Gastroesophageal sphincter (tissue), 4 donors: ENCODE data around the gene CARHSP1. TPM values are rescaled to one million over a fixed set of nuclear protein-coding genes. Genes with fewer than 3 reads are reported as not detected.

Experiments
- ATAC-seq: fragments of 150-250 bp; one replicate; pipeline ENCODE4 v1.9.1; 2016; ENCODE audit warnings: mild to moderate bottlenecking, moderate library complexity
- H3K27ac ChIP-seq, 4 donors: fragments of 200-600 bp; sonication (generic) in 3 of 4; 1 replicate in 3 of 4; 2 replicates in 1 of 4; pipeline ENCODE4 v1.5.1; 2016 to 2019
- H3K27me3 ChIP-seq: fragments of 200-600 bp; sonication (generic); one replicate; pipeline ENCODE4 v1.5.1; 2019
- H3K36me3 ChIP-seq, 2 donors: fragments of 200-600 bp; sonication (generic); one replicate each; pipeline ENCODE4 v1.5.1; 2019; ENCODE audit warnings: control low read depth in 1 of 2
- H3K4me1 ChIP-seq, 3 donors: fragments of 200-600 bp; sonication (generic); 1 replicate in 2 of 3; 2 replicates in 1 of 3; pipeline ENCODE4 v1.5.1; 2016 to 2019; ENCODE audit warnings: control low read depth in 2 of 3
- H3K4me3 ChIP-seq, 2 donors: fragments of 200-600 bp; sonication (generic); one replicate each; pipeline ENCODE4 v1.5.1; 2019; ENCODE audit warnings: mild to moderate bottlenecking in 1 of 2, moderate library complexity in 1 of 2
- H3K9me3 ChIP-seq, 3 donors: fragments of 200-600 bp; sonication (generic); one replicate each; pipeline ENCODE4 v1.5.1; 2017 to 2019; ENCODE audit warnings: control low read depth in 2 of 3
- CTCF ChIP-seq, 4 experiments: fragments of 200-600 bp in 2 of 4; fragments of 450-650 bp in 2 of 4; sonication (generic) in 1 of 4; IDR thresholded peaks; one replicate each; pipeline ENCODE4 v1.5.1; 2017 to 2019; ENCODE audit warnings: antibody characterized with exemption in 4 of 4, mild to moderate bottlenecking in 2 of 4, moderate library complexity in 2 of 4
- EP300 ChIP-seq: sonication (generic); formaldehyde crosslinking; IDR thresholded peaks from one replicate; pipeline ENCODE4 v1.6.1; 2017; ENCODE audit warnings: antibody characterized with exemption, mild to moderate bottlenecking
- POLR2A ChIP-seq, 2 donors: fragments of 450-650 bp; IDR thresholded peaks; one replicate each; pipeline ENCODE4 v1.6.1; 2017; ENCODE audit warnings: antibody characterized with exemption in 2 of 2, mild to moderate bottlenecking in 2 of 2, moderate library complexity in 1 of 2
- POLR2AphosphoS5 ChIP-seq: sonication (generic); formaldehyde crosslinking; IDR thresholded peaks from one replicate; pipeline ENCODE4 v1.6.1; 2017; ENCODE audit warnings: antibody characterized with exemption
- WGBS, 2 donors: methylation state at CpG; one replicate each; pipeline ENCODE4 v1.1.5; 2018; ENCODE audit warnings: low coverage in 1 of 2; 5-methylcytosine and 5-hydroxymethylcytosine counted together
- total RNA-seq, 4 donors: library from RNA; depleted of rRNA; stranded (reverse); fragments of >200 nt; gene quantifications; one replicate each; pipeline ENCODE4 v1.1.0, GENCODE V29; 2016

The CARHSP1 gene
- total RNA-seq, 4 donors from 2014 or later: 29.3 to 79.8 (median 72.5) TPM

DNA sequence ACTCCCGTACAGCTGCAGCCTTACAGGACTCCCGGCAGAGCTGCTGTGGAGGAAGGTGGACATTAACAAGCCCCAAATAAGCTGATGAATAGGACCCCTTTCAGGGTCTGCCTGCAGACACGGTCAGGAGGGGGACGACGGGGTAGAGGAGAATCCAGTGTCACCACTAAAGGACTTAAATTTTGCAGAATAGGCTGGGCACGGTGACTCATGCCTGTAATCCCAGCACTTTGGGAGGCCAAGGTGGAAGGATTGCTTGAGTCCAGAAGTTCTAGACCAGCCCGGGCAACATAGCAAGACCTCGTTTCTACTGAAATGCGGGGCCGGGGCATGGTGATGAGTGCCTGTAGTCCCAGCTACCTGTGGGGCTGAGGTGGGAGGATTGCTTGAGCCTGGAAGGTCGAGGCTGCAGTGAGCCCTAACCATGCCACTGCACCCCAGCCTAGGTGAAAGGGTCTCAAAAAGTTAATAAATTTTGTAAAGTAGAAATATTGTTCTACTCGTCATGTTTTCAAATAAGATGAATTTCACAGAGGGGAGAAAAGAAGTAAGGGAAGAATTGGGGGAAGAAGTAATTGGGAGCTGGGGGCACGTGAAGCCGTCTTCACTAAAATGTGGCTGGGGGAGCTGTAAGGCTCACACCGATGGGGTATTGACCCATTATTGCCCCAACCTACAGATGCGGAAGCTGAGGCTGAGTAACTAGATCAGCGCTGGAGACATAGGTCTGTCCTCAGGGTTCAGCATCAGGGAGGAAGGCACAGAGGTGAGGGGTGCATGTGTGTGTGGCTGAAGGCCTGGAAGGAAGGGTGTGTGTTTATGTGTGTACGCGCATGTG, 18.0 kb upstream of the CARHSP1 start:
- no peak for ATAC-seq
- H3K27me3 ChIP-seq: peaks cover 38% of the 10 kb centered on the region
- H3K4me3 ChIP-seq: no peak overlapping the region
- no peak overlapping the region for H3K27ac ChIP-seq
- 67 to 74% methylated on average over 11 to 13 of the region's 19 CpGs for WGBS, 2 donors
- H3K4me1 ChIP-seq: peaks cover 0 to 27% (median 7%) of the 10 kb centered on the region in 3 donors
- H3K9me3 ChIP-seq: no peaks in the 10 kb centered on the region
- H3K36me3 ChIP-seq: peaks cover 0 to 28% of the 10 kb centered on the region in 2 donors
- TF ChIP-seq EP300 (no peak), POLR2AphosphoS5 (no peak), POLR2A (IDR thresholded peaks at IDR 0.05) (no peak), CTCF (IDR thresholded peaks at IDR 0.05) (no peak)

- WGBS, 2 donors: 6 to 25% methylated on average over 5 to 7 of the region's 20 CpGs
- ATAC-seq: no peak
- TF ChIP-seq POLR2AphosphoS5 (peak; percentile 14), CTCF (IDR thresholded peaks at IDR 0.05) (no peak), POLR2A (IDR thresholded peaks at IDR 0.05) (no peak), EP300 (no peak)
- peaks cover 0 to 27% (median 7%) of the 10 kb centered on the region in 3 donors for H3K4me1 ChIP-seq
- H3K4me3 ChIP-seq: no peak overlapping the region
- peaks cover 0 to 20% of the 10 kb centered on the region in 2 donors for H3K36me3 ChIP-seq
- no peaks in the 10 kb centered on the region for H3K9me3 ChIP-seq
- H3K27ac ChIP-seq: no peak overlapping the region
- peaks cover 46% of the 10 kb centered on the region for H3K27me3 ChIP-seq
These were observed 17.1 kb upstream of the CARHSP1 start for GRCh38 chr16:8885674-8886592.

GRCh38 chr16:8882725-8883377, 14.0 kb upstream of the CARHSP1 start:
- Histone ChIP-seq H3K36me3 (no peaks in the 10 kb centered on the region), H3K27me3 (peaks cover 56% of the 10 kb centered on the region), H3K27ac (no peak overlapping the region), H3K9me3 (no peaks in the 10 kb centered on the region), H3K4me3 (no peak overlapping the region), H3K4me1 (peaks cover 0 to 26% (median 10%) of the 10 kb centered on the region in 3 donors)
- 84% methylated on average over 15 of the region's 17 CpGs; no CpG with 5 or more reads in 1 of the 2 donors for WGBS, 2 donors
- no peak for ATAC-seq
- TF ChIP-seq EP300 (no peak), POLR2AphosphoS5 (no peak), CTCF (IDR thresholded peaks at IDR 0.05) (no peak), POLR2A (IDR thresholded peaks at IDR 0.05) (no peak)

DNA sequence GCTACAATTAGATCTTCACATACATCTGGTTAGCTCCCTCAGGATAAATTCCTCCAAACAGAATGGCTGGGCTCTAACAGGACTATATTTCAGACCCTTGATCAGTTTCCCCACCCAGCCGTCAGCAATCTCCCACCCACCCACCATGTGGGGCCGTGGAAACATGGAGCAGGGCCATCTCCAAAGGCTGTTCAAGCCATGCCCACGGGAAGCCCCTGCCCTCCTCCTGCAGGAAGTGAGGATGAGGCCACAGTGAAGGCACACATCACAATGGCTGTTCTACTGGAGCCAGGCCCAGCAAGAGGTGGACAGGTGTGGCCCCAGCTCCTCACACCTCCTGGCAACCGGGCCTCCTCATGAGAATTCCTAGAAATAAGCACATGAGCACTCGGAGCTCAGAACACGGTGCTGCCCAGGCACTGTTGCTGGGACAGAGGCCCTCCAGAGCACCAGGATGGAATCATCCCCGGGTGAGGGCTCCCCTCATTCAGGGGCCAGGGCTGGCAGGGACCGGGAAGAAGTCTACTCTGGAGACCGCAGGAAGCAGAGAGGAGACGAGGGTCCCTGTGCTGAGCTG, 13.3 kb upstream of the CARHSP1 start, which contains the start of gene LITAFD:
Gene LITAFD (plus strand): TSS at position 311 of the 577 bp plus-strand sequence. CDS start 2,005 bp downstream, outside the sequence.
- H3K27ac ChIP-seq: no peak within 1 kb of the TSS
- ATAC-seq: no peak
- WGBS, 2 donors: 20% methylated on average over 1 of the region's 10 CpGs; no CpG with 5 or more reads in 1 of the 2 donors
- no peak for TF ChIP-seq POLR2A (IDR thresholded peaks at IDR 0.05)
- TF ChIP-seq EP300: no peak
- no peak for TF ChIP-seq CTCF (IDR thresholded peaks at IDR 0.05)
- no peak for TF ChIP-seq POLR2AphosphoS5
- peaks cover 56% of the 10 kb centered on the region for H3K27me3 ChIP-seq
- no peaks in the 10 kb centered on the region for H3K9me3 ChIP-seq
- H3K4me1 ChIP-seq: peaks cover 0 to 23% (median 10%) of the 10 kb centered on the region in 3 donors
- no peak within 1 kb of the TSS for H3K4me3 ChIP-seq
- no peaks in the 10 kb centered on the region for H3K36me3 ChIP-seq
